Choroid plexus epithelial cell (primary cell): Measurements from ENCODE around the gene SMIM12.

Experiments used
- DNase-seq: peaks from one replicate; pipeline ENCODE4 v3.0.0-alpha.2; 2010; ENCODE audit warnings: low read depth
- H3K4me3 ChIP-seq: 2 replicates; pipeline ENCODE4 v1.5.1; 2011; ENCODE audit warnings: low read depth, mild to moderate bottlenecking, control low read depth, low read length, moderate library complexity
- CTCF ChIP-seq: conservative IDR thresholded peaks from 2 replicates; pipeline ENCODE4 v1.5.1; 2011; ENCODE audit warnings: low read depth, mild to moderate bottlenecking, control low read depth, inconsistent platforms, low read length, moderate library complexity

Gene SMIM12, protein sequence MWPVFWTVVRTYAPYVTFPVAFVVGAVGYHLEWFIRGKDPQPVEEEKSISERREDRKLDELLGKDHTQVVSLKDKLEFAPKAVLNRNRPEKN

DNA sequence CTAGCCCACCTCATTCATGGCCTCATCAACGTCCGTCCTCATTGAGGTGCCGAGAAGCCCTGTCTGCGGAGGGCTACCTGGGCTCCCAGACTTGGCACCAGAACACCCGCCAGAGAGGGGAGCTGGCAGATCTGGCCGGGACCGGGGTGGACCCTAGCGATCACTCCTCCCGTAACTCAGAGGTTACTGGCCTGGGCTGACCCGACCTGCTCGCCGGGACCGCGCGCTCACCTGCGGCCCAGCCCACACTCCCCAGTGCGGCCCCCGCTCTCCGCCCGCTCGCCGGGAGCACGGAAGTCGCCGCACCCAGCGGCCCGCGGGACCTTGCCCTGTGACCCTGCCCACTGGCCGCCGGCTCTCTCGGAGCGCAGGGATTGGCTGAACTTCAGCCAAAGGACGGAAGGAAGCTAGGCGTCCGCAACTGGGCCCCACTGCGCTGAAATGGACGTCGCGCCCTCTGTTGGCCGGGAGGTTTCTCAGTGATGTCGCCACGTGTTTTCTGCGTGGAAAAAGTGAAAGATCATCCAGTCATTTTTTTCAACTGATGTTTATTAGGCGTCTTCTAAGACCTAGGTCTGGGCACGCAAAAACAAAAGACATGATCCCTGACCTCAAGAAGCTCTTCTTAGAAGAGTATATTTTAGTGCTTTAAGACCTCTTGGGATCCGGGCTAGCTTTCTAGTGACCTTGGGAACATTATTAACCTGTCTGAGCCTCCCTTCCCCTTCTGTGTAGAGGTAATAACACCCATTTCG lies at the start of gene SMIM12:
Gene SMIM12 (minus strand): TSS at position 304 of the 755 bp plus-strand sequence. CDS start 3,772 bp downstream, outside the sequence.
- DNase-seq, result peak; percentile 95
- peak within 1 kb of the TSS; percentile 99 for H3K4me3 ChIP-seq
- TF ChIP-seq CTCF, result peak; percentile 87

DNA sequence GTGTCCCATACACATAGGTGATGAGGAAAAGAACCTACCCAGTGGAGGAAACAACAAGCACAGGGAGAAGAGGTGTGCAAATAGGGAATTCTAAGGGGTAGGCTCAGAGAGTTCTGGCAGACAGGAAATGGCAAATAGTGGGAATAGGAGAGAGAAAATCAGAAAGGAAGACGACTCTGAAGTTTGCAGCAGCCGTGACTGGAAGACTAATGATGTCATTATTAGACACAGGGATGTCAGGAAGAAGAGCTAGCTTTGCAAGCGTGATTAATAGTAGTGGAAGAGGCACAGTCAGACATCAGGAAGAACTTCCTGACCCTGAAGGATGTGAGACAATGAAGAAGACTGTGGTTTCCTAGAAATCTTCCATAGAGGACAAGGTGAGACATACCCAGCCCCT lies 48.8 kb upstream of the SMIM12 start:
- no peak overlapping the region for H3K4me3 ChIP-seq
- no peak for DNase-seq
- no peak for TF ChIP-seq CTCF

DNA sequence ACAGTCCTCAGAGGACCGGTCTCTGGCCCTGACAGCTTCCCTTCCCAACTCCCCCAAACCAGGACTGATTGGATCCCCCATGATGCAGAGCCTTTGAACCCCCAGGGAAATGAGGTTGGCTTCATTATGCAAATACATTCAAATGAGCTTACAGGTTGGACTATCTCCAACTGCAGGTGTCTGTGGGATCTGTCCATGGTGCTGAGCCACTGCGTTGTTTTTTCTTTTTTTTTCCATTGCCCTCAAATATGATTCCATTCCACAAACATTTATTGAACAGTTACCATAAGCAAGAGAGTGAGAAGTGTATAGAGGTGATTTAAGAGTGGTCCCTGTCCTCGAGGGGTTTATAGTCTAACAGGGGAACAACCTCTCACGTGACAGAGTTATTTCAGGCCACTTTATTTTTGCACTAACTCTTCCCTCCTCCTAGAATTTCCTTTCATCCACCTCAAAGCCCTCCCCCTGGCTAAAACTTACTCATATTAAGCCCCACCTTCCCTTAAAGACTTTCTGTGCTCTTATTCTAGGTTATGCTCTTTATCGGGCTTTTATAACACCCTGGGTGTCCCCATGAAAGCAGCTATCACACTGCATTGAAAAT lies 48.0 kb upstream of the SMIM12 start:
- no peak for TF ChIP-seq CTCF
- DNase-seq, result peak; percentile 6
- H3K4me3 ChIP-seq, result no peak overlapping the region

- TF ChIP-seq CTCF, result no peak
- no peak overlapping the region for H3K4me3 ChIP-seq
- no peak for DNase-seq
These were observed 47.2 kb upstream of the SMIM12 start for GRCh38 chr1:34906756-34907155.

GRCh38 chr1:34906222-34906621 lies 46.7 kb upstream of the SMIM12 start:
- no peak for TF ChIP-seq CTCF
- H3K4me3 ChIP-seq, result no peak overlapping the region
- no peak for DNase-seq

DNA sequence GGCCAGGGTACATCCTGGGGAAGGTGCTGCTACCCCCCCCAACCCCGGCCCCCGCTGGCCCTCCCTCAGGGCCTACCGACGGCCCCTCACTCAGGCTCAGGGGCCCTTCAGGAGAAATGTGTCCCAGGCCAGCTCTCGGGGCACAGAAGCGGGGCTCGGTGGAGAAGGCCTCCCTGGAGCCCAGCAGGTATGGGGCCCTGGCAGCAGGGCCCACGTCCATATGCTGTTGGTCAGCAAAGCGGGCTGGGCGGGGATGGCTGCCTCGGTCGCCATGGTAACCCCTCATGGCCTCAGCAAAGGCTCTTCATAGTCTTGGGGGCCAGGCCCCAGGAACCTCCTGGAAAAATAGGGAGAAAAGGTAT lies 45.5 kb upstream of the SMIM12 start:
- no peak overlapping the region for H3K4me3 ChIP-seq
- TF ChIP-seq CTCF, result no peak
- no peak for DNase-seq
